Fibroblast of lung (primary cell): ENCODE measurements around the gene TFDP2.

Experiments
- EZH2 ChIP-seq: IDR thresholded peaks from 2 replicates; pipeline ENCODE4 v1.5.1; 2012; ENCODE audit warnings: low read length, control low read depth, mild to moderate bottlenecking; ENCODE audit errors: missing control alignments
- TF ChIP-seq, protein P1 (sequence below), 2 donors: IDR thresholded peaks in 1 of 2; conservative IDR thresholded peaks in 1 of 2; 1 replicate in 1 of 2; 2 replicates in 1 of 2; pipeline ENCODE4 v1.5.1; 2011 to 2012; ENCODE audit warnings: low read length in 2 of 2, control low read depth in 1 of 2, inconsistent platforms in 1 of 2, low read depth in 1 of 2, mild to moderate bottlenecking in 1 of 2

DNA sequence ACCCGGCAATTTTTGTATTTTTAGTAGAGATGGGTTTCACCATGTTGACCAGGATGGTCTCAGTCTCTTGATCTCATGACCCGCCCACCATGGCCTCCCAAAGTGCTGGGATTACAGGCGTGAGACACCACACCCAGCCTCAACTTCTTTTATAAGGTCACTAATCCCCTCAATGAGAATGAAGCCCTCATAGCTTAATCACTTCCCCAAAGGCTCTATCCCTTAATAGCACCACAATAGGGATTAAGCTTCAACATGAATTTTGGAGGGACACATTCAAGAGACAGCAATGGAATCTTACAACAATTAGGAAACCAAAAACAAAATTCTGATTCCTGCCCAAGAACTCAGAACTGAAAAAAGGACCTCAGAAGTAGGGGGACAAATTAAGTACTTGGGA is 146.1 kb downstream of the TFDP2 start:
- TF ChIP-seq, protein P1, sequence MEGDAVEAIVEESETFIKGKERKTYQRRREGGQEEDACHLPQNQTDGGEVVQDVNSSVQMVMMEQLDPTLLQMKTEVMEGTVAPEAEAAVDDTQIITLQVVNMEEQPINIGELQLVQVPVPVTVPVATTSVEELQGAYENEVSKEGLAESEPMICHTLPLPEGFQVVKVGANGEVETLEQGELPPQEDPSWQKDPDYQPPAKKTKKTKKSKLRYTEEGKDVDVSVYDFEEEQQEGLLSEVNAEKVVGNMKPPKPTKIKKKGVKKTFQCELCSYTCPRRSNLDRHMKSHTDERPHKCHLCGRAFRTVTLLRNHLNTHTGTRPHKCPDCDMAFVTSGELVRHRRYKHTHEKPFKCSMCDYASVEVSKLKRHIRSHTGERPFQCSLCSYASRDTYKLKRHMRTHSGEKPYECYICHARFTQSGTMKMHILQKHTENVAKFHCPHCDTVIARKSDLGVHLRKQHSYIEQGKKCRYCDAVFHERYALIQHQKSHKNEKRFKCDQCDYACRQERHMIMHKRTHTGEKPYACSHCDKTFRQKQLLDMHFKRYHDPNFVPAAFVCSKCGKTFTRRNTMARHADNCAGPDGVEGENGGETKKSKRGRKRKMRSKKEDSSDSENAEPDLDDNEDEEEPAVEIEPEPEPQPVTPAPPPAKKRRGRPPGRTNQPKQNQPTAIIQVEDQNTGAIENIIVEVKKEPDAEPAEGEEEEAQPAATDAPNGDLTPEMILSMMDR (conservative IDR thresholded peaks at IDR 0.05 in 1 of 2, IDR thresholded peaks at IDR 0.05 in 1 of 2; ENCODE audit: low read depth in 1 of 2, low read length in 2 of 2): no peak
- no peak for TF ChIP-seq EZH2
